Measurements from ENCODE around the gene KCNH6.

The KCNH6 gene

GRCh38 chr17:63480192-63480784, 42.9 kb upstream of the KCNH6 start:
- no peak for TF ChIP-seq CTCF (IDR thresholded peaks at IDR 0.05; ENCODE audit: unreplicated experiment in 3 of 3)
- H3K27me3 Mint-ChIP-seq (ENCODE audit: low read depth), result peaks cover 58% of the 10 kb centered on the region
- H3K36me3 Mint-ChIP-seq (ENCODE audit: low read depth), result no peaks in the 10 kb centered on the region
- H3K4me3 Mint-ChIP-seq, result no peak overlapping the region
- no peaks in the 10 kb centered on the region for H3K4me1 Mint-ChIP-seq
- H3K9me3 Mint-ChIP-seq, result no peaks in the 10 kb centered on the region
- H3K27ac Mint-ChIP-seq, result no peak overlapping the region

GRCh38 chr17:63480826-63481487, 42.2 kb upstream of the KCNH6 start:
- Mint-ChIP-seq H3K9me3 (no peaks in the 10 kb centered on the region), H3K27me3 (ENCODE audit: low read depth) (peaks cover 54% of the 10 kb centered on the region), H3K36me3 (ENCODE audit: low read depth) (no peaks in the 10 kb centered on the region), H3K27ac (no peak overlapping the region), H3K4me1 (no peaks in the 10 kb centered on the region), H3K4me3 (no peak overlapping the region)
- TF ChIP-seq CTCF (IDR thresholded peaks at IDR 0.05; ENCODE audit: unreplicated experiment in 3 of 3), result no peak

GRCh38 chr17:63481488-63481870, 41.7 kb upstream of the KCNH6 start:
- no peak overlapping the region for H3K27ac Mint-ChIP-seq
- H3K9me3 Mint-ChIP-seq, result no peaks in the 10 kb centered on the region
- no peak overlapping the region for H3K4me3 Mint-ChIP-seq
- no peaks in the 10 kb centered on the region for H3K4me1 Mint-ChIP-seq
- H3K36me3 Mint-ChIP-seq (ENCODE audit: low read depth), result no peaks in the 10 kb centered on the region
- peaks cover 54% of the 10 kb centered on the region for H3K27me3 Mint-ChIP-seq (ENCODE audit: low read depth)
- no peak for TF ChIP-seq CTCF (IDR thresholded peaks at IDR 0.05; ENCODE audit: unreplicated experiment in 3 of 3)

GRCh38 chr17:63482509-63482908, 40.6 kb upstream of the KCNH6 start:
- no peak for TF ChIP-seq CTCF (IDR thresholded peaks at IDR 0.05; ENCODE audit: unreplicated experiment in 3 of 3)
- Mint-ChIP-seq H3K4me1 (no peaks in the 10 kb centered on the region), H3K4me3 (no peak overlapping the region), H3K27me3 (ENCODE audit: low read depth) (peaks cover 57% of the 10 kb centered on the region), H3K9me3 (no peaks in the 10 kb centered on the region), H3K27ac (no peak overlapping the region), H3K36me3 (ENCODE audit: low read depth) (no peaks in the 10 kb centered on the region)

GRCh38 chr17:63483038-63483437, 40.1 kb upstream of the KCNH6 start:
- Mint-ChIP-seq H3K4me1 (no peaks in the 10 kb centered on the region), H3K27me3 (ENCODE audit: low read depth) (peaks cover 52% of the 10 kb centered on the region), H3K9me3 (no peaks in the 10 kb centered on the region), H3K36me3 (ENCODE audit: low read depth) (no peaks in the 10 kb centered on the region), H3K27ac (no peak overlapping the region), H3K4me3 (no peak overlapping the region)
- no peak for TF ChIP-seq CTCF (IDR thresholded peaks at IDR 0.05; ENCODE audit: unreplicated experiment in 3 of 3)
